Occipital lobe (tissue), 2 donors: ENCODE results near the gene MGAT4A. TPM values are rescaled to one million over a fixed set of nuclear protein-coding genes. Genes with fewer than 3 reads are reported as not detected.
A peak's percentile ranks its signal among the peaks of the same experiment; 100 is the strongest.

Experiments used
- DNase-seq: peaks from one replicate; lab custom pipeline; 2025; lab: John Stamatoyannopoulos, UW
- total RNA-seq: library from RNA; depleted of rRNA; stranded (reverse); fragments of >200 nt; gene quantifications from one replicate; pipeline ENCODE4 v1.2.3, GENCODE V29; 2014

MGAT4A gene
- total RNA-seq = 40.7 TPM

DNA sequence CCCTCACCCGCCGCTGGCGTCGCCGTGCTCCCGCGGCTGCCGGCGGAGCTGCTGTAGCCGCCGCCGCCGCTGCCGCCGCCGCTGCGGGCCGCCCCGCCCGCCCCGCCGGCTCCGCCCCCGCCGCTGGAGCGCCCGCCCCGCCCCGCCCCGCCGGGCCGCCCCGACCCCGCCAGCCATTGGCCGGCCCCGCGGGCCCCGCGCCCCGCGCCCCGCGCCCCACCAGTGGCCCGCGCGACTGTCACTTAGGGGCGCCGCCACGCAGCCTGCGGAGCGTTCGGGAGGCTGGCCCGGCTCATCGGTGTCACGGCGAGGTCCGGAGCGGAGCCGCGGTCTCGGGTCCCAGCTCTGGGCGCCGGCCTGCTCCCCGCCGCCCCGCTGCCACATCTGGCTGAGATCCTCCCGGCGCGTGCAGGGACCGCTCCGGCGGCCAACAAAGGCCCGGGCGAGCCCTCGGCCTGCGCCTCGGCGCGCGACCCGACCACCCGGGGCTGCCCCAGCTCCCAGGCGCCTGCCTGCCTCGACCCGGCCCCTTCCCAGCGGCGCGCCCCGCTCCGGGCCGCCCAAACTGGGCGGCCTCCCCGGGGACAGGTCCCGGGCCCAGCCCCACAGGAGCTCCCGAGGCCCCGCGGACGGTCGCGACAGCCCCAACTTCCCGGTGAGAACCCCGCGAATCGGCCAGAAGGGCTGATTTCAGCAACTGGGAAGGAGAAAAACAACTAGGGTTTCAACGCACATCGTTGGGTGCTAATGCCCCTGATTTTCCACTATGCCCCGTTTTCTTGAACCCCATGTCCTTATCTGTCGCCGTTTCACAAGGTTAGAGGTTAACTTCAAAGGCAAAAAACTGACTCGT, at the start of gene MGAT4A:
Gene MGAT4A, minus strand, starts transcription at position 92 of the 853 bp plus-strand sequence. CDS start 4,800 bp downstream, outside the sequence.
- peak; percentile 71 for DNase-seq

DNA sequence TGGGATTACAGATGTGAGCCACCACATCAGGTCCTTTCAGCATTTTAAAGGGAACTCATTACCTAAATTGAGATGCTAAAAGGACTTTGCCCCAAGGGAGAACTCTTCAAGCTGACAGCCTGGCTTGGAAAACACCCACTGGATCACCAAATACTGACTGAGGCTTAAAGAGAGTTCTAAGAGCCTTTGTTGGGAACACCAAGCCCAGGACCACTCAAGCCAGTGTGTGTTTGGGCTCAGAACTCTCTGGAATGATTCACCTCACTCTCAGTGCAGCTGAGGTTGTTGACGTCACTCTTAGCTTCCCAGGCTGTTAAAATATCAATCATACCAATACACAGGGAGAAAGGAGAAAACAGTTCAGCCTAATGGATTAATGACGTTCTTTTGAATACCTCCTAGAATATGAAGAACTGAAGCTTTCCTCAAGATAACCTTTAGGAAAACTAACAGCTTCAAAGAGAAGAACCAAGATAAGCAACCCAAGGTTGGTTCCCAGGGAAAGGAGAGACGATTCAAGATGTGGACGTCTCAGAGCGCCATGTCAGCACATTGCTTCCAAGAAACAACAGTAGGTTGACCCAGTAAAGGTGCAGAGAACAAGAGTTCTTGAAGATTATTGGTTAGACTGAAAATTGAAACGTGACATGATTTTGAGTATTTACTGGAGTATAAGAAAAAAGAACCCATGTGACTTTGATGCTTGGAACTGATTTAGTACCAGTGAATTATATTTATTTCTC, 48.0 kb upstream of the MGAT4A start:
- no peak for DNase-seq

DNA sequence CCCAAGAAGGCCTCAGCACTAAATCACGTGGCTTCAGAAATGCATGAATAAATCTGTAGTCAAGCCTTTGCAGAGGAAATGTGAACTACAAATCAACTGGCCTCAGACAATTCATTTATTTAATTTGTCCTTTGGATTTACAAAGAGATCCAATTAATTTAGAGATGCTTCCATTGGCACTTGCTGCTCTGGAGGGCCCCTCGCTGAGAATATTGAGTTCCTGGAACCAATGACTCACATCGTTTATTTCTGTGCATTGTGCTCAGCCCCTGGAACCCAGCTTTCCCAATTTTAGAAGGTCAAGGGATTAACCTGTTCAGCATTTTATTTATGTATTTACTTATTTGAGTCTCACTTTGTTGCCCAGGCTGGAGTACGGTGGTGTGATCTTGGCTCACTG, 47.2 kb upstream of the MGAT4A start:
- no peak for DNase-seq

DNA sequence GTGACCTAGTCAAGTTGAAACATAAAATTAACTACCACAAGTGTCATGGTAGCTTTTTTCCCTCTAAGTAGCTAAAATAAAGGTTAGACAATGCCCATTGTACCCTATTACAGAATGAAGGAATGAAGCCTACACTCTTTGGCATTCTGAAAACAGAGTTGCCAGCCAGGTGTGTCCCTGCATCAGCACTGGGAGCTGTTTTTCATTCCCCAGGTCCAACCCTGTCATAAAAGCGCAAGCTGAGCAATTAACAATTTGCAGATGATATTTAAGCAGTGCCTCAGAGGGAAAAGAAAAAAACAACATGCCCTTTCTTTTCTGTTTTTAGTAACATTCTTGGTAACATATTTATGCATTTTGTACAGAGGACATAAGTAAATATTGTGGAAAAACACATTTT, 46.8 kb upstream of the MGAT4A start:
- no peak for DNase-seq

DNA sequence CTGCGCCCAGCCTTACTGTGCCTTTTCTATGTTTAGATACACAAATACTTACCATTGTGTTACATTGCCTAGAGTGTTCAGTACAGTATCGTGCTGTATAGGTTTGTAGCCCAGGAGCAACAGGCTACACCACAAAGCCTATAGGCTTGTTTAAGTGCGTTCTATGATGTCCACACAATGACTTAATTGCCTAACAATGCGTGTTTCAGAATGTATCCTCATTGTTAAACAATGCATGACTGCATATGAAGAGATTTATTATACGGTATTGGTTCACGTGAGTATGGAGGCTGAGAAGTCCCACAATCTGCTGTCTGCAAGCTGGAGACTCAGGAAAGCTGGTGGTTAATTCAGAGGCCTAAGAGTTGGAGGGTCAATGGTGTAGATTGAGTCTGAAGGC, 46.1 kb upstream of the MGAT4A start:
- DNase-seq = no peak

DNA sequence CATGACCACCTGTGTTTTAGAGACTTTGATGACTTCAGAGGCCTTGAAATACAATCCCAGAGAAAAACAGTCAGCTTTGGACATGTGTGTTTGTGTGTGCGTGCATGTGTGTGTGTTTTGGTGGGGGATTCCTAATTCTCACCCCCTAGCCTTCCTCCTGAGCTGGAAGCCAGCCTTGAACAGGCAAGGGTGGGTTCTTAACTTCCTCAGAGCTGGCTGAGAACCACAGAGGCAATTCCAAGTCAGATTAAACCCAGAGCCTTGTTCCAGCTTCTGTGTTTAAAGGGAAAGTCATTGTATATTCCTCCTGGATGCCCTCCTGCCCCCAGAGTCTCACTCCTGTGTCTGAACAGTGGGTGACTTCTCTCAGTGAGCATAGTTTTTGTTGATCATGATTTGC, 45.2 kb upstream of the MGAT4A start:
- DNase-seq = no peak

DNA sequence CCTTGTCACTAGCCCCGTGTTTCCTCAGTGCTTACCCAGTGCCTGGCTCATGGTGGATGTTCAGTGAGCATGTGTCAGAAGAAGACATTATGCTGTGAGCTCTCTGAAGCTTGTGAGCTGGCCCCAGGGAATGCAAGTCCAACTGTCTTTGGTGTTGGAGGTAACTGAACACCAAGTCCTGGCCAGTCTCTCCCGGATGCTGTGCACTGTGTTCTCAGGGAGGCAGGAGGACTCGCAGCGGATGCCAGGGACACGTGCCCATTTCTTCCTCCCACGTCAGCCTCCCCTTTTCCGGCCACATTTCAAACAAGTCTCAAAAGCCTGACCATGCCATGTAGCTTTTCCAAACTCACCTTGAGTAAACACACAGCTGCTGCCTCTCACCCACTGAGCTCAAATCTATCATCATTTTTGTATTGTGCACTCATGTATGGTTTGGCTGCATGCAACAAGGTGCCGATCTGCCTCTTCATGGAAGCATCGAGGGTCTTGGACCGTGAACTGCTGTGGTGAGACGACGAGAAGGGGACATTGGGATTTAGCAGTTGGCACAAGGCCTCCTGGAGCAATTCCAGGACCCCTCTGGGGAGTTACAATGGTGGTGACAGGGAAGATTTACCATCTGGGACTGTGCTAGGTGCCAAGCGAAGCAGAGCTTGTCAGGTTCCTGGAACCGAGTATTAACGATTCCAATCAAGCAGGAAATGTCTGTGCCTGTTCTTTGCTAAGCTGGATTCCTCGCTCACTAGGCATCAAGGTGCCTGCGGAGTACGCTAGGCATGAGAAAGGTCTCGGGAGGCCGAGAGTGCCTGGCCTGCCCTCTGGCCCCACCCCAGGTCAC, 44.4 kb upstream of the MGAT4A start:
- no peak for DNase-seq

DNA sequence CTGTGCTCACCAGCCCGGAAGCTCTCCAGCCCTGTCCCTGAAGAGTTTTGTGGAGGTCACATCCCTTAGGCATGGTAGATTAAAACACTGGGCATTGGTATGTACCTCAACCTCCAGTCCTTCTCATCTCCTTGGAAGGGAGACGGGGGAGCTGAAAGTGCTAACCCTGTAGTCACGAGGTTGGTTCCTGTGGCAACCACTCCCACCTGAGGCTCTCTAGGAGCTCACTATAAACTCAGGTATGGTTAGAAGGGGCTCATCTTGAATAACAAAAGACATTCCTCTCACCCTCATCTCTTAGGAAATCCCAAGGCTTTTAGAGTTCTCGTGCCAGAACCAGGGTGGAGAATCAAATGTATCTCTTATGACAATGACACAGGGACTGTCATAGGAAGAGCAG, 43.0 kb upstream of the MGAT4A start:
- DNase-seq = no peak

DNA sequence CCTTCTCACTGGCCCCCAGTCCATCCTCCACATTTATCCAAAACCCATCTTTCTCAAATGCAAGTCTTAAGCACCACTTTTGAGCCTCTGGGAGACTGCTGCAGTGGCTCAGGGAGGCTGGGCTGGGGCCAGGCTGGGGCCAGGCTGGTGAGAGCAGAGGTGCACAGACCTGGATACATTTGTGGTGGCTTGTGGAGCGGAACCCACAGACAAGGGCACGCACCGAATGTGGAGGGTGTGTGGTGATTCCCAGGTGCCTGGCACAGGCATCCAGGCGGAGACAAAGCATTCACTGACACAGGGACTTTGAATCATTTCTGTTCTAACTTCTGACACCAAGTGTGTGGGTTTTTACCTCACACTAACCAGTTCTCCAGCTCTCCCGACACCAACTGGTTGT, 42.2 kb upstream of the MGAT4A start:
- no peak for DNase-seq

DNA sequence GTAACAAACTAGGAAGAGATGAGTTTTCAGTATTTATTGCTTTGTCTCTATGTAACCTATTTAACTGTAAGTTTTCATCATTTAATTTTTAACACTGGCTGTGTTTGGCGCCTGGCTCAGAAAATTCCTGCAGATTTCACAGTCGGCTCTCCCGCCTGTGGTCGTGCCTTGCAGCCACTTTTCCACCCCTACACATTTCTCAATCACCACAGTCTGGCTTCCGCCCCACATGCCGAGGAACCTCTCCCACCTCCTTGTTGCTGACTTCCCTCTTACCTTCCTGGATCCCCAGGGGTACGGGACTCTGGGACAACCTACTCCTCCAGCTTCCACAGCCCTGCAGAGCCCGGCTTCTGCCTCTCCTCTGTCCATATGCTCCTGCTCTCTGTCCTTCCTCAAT, 41.6 kb upstream of the MGAT4A start:
- DNase-seq = no peak

DNA sequence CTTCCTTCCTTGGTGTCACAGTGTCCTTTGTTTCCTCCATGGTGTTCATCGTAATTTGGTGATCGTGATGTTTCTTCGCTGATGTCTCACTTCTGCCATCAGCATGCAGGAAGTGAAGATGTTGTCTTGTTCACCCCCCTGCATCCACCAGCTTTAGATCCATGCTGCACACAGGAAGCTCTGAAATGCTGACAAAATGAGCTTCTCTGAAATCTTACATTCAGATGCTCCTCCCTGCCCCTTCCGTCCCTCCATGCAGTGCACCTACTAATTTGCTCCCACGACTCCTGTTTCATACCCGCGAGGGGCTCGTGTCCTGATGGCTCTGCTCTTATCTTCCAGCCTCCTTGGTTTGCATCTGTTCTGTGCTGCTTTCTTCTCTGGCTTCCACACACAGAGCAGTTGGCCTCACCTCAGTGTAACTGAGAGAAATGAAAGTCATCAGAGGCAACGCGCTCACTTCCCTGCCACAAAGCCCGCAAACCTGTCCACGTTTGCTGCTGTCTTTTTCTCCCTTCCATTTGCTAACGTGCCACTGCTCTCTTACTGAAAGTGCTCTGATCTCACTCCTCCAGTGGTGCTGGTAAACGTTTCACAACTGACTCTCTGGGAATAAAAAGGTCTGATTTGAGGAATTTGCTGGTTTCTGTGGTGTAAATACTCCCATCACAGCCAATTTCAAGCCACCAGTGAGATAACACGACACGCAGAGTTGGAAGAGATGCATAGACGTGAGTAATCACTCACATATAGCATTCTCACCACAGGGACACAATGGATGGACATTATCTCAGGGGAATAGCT, 41.0 kb upstream of the MGAT4A start:
- DNase-seq = no peak

DNA sequence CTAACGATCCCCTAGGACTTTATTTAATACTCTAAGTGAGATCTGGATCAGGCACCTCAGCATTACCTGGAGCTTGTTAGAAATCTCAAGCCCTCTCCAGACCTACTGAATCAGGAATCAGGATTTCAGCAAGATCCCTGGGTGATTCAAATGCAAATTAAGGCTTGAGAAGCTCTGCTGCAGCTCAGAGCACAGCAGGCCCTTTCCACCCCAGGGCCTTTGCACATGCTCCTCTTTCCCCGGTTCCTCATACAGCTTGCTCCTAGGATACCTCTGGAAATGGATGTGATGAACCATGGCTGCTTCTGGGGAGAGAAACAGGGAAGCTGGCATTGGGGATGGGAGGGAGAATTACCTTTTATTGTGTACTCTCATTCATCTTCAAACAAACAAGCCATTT, 40.3 kb upstream of the MGAT4A start:
- no peak for DNase-seq

DNA sequence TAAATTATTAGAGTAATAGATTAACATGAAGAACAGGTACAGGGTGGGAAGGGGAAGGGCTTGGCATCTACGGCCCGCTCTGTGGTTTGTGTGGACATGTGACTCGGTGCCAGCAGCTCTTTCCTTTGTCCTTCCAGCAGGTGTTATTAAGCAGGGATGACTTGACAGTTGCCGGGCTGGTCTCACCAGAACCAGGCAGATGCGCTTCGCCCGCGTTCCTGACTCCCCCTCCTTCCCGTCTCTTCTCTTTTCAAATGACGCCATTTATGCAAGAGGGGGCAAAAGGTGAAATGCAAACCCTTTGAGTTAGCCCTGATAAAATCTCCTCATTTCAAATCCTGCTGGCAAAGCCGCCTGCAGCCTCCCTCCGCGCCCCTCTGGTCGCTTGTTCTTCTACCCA, 38.9 kb upstream of the MGAT4A start:
- DNase-seq = no peak

DNA sequence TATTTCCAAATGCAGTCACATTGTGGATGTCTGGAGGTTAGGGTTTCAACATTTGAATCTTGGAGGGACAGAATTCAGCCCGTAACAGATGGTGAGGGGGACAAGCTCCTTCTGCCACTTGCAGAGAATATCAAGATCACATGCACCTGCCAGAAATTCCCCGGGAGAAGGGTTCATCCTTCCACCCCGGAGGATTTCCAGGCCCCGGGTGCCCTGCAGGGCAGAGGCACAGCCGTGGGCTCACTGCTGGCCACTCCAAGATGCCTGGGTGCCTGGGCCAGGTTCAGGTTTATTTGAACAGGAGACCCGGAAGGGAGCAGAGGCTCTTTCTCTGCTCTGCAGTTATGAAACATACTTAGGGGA, 38.2 kb upstream of the MGAT4A start:
- DNase-seq = no peak

DNA sequence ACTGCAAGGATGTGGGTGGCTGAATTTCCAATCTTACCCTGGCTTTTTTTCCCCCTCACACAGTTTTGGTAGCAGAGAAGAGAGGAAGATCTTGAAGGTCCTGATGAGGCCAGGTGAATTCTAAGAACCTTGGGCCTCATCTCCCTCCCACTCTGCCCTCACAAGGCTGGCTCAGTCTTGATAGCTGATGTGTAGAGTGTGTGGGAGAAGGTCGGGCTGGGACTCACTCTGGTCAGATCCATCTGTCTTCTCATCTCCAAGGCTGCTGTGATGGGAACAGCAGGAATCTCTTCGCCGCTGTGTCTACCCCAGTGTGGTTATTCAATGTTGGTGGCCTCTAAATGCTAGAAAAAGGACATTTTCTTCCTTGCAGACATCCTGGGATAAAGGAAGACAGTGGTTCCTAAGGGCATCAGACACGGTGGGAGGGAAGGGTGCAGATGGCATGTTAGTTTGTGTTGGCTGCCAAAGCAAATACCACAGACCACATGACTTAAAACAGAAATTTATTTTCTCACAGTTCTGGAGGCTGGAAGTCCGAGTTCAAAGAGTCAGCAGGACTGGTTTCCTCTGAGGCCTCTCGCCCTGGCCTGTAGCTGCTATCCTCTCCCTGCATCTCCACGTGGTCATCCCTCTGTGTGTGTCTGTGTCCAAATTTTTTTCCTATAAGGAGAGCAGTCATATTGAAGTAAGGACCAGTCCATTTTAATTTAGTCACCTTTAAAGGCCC, 37.6 kb upstream of the MGAT4A start:
- no peak for DNase-seq

DNA sequence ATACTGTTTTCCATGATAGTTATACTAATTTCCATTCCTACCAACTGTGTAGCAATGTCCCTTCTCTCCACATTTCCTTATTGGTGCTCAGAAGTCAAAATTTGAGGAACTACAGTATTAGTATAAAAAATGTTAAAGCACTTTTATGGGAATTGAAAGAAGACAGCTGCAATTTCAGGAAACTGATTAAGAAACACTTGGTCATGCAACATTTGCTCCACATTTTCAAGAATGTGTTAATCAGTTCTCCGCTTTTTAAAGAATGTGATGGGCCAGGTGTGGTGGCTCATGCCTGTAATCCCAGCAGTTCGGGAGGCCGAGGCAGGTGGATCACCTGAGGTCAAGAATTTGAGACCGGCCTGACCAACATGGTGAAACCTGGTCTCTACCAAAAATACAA, 33.6 kb upstream of the MGAT4A start:
- no peak for DNase-seq

DNA sequence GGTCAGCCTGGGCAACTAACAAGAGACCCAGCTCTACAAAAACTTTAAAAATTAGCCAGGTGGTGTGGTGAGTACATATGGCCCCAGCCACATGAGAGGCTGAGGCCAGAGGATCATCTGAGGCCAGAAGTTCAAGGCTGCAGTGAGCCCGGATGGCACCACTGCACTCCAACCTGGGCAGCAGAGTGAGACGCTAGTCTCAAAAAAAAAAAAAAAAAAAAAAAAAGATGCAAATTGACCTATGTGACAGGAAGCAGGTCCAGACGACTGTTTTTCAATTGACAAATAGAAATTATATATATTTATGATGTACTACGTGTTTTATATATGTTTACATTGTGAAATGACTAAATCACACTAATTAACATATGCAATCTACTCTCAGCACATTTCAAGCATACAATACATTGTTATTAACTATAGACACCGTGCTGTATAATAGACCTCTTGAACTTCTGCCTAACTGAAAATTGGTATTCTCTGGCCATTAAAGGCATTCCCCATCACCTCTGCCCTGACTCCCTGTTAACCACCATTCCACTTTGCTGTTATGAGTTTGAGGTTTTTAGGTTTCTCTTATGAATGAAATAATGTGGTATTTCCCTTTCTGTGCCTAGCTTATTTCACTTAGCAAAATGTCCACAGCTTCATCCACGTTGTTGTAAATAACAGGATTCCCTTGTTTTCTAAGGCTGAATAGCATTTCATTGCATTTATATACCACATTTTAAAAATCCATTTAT, 32.4 kb upstream of the MGAT4A start:
- no peak for DNase-seq

DNA sequence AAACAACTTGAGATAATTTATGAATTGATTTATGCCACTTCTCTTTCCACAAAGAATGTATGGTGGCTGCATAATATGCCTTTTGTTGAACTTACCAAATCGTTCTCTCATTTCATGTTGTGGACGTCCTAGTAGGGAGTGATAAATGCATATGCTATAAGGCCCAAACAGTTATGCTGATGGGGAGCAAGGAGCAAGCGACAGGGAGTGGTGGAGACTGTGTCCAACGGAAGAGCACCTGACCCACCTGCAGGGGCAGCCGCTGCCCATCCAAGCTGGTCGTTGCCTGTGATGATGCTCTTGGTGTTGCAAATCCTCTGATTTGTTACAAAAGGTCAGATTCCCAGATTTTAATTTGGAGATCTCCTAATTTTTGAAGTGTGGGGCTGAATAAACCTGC, 31.0 kb upstream of the MGAT4A start:
- DNase-seq = no peak

DNA sequence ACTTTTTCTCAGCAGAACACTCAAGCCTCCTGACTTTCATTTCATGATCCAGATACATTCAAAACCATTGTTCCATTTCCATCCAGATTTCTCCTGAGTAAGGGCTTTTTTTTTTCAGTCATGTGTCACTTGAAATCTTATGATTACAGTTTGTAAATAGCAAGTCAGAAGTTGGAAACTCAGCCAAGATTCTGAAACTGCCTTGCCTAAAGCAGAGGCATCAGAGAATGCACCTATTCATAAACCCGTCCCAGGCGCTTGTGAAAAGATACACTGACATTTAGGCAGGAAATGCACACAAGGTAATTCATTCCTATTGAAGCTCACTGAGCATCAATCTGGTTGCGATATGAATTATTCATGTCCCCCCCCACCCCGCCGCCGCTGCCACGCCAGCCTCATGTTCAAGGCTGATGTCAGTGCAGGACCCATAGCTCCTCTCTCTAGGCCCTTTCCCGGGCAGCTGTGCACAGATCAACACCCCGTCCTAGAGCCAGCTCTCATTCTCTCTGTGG, 30.4 kb upstream of the MGAT4A start:
- DNase-seq = no peak
